Activated gamma-delta T cell (primary cell): Measurements from ENCODE around the gene GATAD2B.
A peak's percentile ranks its signal among the peaks of the same experiment; 100 is the strongest.
"Not testable (repeated sequence)": the region's sequence is repeated elsewhere in the genome, so short reads cannot be mapped to it uniquely, and the experiment has no call there.

Experiments
- DNase-seq: peaks from one replicate; lab custom pipeline; 2025; lab: John Stamatoyannopoulos, UW

Gene GATAD2B

DNA sequence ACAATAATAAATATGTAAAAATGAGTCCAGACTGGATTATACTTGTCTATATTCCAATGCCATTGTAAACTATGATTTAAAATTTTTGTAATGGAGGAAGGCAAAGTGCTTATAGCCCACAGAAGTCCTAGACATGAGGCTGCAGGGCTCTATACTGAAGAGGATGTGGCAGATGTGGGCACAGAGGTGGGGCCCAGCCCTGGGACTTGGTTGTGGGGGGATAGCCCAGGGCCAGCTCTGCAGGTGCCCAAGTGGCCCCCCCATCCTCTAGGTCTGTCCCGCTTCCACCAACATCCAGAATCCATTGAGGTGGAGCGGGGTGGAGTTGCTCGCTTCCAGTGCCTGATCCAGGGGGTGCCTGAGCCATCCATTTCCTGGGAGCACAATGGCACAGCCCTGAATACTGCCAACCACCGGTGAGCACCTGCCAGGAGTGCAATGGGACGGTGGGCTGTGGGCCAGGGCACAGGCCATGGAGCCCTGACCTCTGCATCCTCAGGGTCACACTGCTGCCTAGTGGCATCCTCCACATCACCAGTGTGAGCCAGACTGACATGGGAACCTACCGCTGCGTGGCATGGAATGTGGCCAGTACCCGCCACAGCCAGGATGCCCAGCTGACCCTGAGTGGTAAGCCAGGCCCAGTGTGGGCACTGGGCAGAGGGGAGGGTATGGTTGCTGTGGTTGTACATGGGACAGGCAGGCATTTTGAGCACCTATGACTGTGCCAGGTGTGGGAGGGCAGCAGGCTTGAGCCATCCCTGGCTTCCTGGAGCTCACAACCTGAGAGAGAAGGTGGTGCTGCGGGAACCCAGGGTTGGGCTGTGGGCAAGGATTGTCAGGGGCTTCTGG lies 126.6 kb downstream of the GATAD2B start:
- no peak for DNase-seq

DNA sequence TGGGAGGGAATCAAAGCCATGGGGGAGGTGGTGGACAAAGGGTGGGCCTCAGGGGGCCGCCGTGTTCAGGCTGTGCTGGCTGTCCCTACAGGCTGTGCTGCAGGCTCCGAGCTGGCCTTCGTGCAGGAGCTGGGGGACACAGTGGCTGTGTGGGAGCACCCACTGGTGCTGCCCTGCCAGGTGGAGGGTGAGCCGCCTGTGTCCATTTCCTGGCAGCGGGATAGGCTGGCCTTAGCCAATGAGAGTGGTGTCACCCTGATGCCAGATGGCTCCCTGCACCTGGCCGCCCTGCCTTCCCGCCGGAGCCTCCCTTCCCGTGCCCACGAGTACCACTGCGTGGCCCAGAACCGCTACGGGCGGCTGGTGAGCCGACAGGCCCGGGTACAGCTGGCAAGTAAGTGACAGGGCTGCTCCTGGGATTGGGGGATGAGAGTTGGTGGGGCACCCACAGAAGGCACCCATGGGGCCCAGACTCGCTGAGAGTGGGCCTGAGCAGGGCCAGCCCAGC lies 127.4 kb downstream of the GATAD2B start:
- no peak for DNase-seq

DNA sequence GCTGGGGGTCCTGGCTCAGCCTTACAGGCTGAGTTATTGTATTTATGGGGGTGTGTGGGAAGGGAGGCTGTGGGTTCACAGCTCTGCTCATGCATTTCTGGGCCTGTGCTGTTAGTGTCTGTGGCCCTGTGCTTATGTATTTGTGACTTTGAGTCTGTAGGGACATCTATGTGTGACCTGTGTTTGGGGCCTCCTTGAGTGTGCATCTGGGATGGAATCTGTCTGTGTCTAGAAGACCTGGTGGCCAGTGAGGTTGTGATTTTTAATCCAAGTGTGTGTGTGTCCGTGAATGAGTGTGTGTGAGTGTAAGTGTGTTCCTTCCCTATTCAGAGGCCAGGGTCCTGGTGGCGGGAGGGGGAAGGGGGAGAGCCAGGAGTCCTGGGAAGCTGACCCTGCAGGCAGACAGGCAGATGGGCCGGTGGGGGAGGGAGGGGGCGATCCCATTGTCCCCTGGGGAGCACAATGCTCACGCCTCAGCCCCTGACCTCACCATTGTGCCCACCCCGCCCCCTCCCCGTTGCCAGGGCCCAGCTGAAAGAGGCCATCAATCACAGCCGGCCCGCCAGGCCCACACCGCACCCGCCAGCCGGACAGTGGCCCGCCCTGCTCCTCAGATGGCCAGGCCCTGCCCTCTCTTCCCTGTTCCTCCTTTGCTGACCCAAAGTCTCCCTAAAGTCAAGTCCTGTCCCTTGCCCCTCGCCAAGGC lies 128.0 kb downstream of the GATAD2B start:
- DNase-seq, result no peak

DNA sequence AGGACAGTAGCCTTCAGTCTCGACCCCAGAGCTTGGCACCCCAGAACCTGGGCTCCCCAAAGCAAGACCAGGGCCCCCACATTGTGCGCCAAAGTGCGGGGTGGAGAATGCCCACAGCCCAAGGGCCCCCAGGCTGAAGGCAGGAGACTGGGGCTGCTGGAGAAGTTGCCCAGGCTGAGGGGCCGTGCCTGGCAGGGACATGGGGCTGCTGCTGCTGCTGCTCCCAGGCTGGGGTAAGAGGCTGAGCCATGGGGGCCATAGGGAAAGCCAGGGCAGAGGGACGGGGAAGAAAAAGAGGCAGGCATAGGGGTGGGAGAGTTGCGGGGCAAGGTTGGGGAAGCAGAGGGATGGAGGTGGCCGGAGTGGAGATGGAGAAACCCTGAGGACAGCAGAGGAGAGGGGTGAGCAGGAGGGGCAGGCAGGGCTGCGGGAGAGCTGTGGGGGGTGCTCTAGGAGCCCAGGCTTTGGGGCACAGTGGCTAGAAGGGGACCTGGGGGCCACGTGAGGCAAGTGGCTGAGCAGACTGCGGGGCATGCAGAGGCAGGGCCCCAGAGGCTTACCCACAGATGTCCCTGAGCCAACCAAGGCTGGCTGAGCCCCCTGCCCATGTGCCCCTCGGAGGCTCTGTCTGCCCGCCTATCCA lies 128.7 kb downstream of the GATAD2B start:
- DNase-seq, result no peak

DNA sequence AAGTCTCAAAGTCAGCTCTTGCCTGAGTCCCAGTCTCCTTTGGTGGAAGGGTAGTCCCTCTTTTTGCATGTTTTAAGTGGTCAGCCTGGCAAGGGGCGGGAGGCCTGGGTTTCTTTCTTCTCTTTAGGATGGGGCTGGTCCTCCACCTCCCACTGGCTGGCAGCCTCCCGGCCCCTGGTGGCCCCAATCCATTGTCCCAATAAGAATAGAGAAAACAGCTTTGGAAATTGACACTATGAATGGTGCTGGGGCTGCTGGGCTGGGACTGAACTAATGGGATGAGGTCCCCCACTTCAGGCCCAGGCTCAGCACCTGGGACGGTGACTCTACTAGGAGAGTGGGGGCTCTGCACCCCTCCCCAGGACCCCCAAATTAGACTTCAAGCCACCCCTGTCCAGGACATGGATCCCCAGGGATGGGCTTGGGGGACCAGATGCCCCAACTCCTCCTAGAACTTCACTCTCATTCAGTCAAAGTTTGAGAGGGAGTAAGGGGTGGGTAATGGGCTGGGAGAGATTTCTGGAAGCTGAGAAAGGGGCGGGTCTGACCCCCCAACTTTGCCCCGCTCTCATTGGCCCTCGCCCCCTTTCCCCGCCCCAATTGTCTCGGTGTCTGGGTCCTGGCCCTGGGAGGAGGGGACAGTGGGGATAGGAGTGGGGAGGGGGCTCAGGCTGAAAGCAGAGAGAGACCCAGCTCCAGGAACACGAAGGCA lies 129.4 kb downstream of the GATAD2B start:
- no peak for DNase-seq

DNA sequence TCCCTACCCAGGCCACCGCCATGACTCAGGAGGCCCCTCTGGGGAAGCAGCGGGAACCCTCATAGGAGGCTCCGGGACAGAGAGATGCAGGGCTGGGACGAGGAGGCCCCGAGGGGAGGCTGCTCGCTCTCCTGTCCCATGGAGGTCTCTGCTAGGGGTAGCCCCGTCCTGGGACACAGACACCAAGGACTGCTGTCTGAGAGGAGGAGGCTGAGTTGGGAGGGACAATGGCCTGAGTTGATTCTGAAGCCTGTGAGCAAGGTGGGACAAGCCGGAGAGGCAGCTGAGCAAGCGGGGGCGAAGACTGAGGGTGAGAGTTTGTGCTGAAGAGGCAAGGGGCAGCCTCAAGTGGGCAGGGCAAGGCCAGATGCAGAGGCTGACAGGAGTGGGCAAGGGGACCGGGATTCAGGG lies 130.1 kb downstream of the GATAD2B start:
- DNase-seq, result no peak

DNA sequence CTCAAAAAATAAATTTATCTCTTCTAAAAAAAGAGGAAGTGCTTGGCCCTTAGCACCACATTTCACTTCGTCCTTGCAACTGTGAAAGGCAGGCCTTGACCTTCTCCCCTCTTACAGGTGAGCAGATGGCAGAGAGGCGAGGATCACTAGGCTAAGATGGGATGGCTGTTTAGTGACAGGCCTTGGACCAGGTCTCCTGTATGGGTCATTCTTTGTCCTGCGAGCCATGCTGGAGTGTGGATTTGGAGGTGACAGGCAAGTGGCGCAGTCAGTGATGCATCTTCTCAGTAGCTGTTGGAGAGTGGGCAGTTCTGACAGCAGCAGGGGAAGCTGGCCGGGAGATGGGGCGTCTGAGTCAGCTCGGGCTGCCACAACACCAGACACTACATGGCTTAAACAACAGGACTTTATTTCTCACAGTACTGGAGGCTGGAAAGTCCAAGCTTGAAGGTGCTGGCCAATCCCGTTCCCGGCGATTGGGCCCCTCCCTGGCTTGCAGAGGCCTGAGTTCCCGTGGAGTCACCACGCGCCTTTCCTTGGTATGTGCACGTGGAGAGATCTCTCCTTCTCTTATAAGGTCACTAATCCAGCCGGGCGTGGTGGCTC lies 131.0 kb downstream of the GATAD2B start:
- no peak for DNase-seq

DNA sequence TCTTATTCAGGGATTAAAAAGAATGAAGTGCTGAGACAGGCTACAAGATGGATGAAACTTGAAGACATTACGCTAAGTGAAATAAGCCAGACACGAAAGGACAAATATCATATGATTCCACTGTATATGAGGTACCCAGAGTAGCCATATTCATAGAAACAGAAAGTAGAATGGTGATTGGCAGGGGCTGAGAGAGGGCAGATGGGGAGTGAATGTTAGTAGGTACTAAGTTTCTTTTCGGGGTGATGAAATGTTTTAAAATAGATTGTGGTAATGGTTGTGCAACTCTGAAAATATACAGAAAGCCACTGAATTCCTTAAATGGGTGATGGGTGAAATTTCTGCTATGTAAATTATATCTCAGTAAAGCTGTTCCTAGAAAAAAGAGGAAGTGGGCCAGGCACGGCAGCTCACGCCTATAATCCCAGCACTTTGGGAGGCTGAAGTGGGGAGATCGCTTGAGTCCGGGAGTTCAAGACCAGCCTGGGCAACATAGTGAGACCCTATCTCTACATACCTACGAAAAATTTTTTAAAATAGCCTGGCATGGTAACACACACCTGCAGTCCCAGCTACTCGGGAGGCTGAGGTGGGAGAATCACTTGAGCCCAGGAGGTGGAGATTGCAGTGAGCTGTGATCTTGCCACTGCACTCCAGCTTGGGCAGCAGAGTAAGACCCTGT lies 131.7 kb downstream of the GATAD2B start:
- DNase-seq, result no peak

DNA sequence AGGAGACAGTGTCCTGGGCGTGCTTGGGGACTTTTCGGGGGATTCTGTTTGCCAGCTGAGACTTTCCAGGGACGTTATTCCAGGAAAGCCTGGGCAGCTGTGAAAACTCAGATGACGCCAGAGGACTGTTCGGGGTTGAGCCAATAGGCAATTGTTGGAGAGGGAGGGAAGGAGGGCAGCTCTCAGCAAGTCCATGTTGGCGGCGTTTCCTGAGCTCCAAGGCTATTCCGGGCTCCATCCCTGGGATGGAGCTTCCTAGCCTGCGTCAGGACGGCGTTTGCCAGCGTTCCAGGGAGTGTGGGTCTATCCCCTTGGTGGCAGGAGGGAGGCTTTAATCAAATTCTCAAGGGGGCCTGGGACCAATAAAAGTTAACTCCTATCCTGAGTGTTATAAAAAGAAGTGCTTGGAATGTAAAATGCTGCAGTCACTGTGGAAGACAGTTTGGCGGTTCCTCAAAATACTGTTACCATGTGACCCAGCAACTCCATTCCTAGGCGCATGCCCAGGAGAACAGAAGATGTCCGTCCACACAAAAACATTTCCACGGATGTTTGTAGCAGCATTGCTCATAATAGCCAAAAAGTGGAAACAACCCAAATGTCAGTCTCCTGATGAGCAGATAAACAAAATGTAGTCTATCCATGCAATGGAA lies 132.3 kb downstream of the GATAD2B start:
- DNase-seq, result no peak

DNA sequence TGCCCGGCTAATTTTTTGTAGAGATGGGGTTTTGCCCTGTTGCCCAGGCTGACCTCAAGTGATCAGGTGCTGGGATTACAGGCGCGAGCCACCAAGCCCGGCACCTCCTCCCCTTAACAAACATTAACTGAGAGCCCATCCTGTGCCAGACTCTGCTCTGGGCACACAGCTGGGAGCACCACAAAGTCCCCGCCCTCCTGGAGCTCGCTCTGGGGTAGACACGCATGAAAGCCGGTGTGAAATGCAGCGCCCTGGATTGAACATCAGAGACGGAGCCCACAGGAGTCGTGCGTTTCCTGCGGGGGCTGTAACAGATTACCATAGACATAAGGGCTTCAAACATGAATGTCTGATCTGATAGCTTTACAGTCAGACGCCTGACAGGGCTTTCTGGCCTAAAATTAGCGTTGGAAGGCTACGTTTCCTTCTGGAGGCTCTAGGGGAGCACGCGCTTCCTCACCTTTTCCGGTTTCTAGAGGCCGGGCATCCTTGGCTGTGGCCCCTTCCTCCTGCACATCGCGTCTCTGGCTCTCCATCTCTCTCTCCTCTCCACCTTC lies 133.2 kb downstream of the GATAD2B start:
- no peak for DNase-seq

DNA sequence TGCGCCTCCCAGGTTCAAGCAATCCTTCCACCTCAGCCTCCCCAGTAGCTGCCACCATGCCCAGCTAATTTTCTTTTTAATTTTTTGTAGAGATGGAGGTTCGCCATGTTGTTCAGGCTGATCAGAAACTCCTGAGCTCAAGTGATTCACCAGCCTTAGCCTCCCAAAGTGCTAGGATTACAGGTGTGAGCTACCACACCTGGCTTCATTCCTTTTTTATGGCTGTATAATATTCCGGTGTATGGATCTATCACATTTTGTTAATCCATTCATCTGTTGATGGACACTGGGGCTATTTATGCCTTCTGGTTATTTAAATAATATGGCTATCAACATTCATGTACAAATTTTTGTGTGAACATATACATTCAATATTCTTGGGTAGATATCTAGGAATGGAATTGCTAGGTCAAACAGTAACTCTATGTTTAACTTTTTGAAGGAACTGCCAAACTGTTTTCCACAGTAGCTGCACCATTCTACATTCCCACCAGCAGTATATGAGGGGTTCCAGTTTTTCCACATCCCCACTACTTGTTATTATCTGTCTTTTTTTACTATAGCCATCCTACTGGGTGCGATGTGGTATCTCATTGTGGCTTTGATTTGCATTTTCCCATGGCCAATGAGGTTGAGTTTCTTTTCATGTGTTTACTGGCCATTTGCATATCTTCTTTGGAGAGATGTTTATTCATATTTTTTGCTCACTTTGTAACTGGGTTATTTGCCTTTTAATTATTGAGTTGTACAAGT lies 136.6 kb downstream of the GATAD2B start:
- DNase-seq, result no peak

DNA sequence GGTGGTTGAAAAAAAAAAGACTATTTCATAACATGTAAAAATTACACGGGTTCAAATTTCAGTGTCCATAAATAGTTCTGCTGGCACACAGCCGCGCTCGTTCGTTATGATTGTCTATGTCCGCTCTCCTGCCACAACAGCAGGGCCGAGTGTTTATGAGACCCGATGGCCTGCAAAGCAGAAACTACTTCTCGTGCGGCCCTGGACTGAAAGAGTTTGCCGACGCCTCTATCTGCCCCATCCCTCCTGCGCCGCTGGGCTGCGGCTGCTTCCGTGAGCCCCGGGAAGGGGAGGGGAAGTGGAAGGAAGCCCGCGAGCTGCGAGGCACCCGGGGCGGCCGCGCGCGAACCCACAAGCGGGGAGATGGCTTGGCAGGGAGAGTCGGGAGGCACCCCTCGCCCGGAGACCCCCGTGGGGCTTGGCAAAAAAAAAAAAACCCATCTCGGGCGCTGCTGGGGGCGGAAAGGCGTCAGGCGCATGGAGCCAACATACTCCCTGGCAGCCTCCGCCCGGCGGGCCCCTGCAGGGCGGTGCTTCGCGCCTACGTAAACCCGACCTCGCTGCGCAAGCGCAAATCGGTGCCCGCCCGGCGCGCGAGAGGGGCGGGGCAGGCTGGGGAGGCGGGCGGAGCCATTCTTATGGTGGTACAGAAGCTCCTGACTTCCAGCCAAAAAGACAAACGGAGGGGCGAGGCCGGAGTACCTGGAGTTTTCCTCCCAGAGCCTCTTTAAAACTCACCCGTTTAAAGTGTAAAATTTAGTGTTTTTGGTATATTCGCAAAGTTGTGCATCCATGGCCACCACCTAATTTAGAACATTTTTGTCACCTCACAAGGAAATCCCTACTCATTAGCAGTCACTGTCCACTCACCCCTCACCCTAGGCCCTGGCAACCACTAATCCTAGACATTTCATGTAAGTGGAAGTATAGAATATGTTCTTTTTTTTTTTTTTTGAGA lies 139.3 kb downstream of the GATAD2B start:
- peak; percentile 81 for DNase-seq

DNA sequence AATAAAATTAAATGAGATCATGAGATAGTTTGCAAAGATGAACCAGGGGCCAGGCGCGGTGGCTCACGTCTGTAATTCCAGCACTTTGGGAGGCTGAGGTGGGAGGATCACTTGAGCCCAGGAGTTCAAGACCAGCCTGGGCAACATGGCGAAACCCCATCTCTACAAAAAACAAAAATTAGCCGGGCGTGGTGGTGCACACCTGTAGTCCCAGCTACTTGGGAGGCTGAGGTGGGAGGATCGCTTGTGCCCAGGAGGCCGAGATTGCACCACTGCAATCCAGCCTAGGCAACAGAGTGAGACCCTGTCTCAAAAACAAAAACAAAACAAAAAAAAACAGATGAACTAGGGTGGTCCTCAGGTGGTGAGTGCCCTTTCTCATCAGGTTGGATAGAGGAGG lies 140.1 kb downstream of the GATAD2B start:
- DNase-seq, result not testable (repeated sequence)

DNA sequence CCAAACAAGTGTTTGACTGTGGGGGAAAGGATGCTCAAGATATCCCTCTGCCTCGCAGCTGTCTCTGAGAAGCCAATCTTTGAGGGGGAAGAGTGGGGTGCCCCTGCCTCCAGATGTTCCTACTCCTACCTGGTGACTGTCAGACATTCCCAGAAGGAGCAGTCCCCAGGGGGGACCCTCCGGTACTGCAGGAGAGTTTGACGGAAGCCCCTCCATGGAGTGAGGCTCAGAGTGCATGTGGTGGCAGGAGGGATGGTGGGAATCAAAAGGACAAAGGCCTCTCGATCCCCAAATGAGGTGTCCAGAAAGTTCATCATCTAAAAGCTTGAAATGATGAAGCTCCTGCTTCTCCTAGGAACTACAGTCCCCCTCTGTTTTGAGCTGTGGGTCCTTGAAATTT lies 142.2 kb downstream of the GATAD2B start:
- DNase-seq, result no peak

DNA sequence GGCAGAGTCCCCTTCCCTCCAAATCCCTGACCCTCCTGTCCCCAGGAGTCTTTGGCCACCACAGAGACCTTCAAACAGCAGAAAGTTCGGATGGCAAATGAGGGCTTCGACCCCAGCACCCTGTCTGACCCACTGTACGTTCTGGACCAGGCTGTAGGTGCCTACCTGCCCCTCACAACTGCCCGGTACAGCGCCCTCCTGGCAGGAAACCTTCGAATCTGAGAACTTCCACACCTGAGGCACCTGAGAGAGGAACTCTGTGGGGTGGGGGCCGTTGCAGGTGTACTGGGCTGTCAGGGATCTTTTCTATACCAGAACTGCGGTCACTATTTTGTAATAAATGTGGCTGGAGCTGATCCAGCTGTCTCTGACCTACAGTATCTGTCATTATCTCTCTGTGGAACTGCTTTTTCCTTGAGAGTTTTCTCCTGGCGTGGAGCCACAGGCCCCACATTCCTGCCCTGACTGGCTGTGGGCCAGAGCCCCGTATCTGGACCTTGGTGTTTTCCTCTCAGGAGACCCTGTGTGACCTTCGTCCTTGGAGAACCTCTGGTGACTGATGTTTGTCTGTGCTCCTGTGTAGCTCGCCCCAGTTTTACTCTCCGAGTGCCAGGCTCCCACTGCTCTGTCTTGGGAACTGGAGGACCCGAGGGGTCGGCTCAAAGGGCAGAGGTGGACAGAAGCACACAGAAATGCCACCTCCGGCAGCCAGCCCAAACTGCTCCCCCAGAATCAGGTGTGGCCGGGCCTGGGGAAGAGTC lies 142.8 kb downstream of the GATAD2B start:
- DNase-seq, result no peak

DNA sequence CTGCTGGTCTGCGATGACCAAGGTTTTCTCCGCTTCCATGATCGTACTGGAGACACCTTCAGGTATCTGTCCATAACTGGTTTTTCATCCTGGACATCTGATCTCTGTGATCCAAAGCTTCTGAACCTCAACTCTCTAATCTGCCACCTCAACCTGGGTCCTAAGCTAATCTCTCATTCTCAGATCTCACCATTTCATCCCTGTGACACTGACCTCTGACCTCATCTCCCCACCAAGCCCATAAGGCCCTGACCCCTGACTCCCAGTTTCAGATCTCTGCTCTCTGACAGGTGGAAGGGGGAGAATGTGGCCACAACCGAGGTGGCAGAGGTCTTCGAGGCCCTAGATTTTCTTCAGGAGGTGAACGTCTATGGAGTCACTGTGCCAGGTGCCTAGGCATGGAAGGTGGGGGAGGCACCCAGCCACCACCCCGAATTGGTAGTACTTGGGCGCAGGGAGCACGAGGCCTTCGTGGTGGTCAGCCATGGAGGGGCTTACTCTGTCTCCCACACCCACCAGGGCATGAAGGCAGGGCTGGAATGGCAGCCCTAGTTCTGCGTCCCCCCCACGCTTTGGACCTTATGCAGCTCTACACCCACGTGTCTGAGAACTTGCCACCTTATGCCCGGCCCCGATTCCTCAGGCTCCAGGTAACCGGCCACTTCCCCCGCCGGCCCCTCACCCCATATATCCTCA lies 143.8 kb downstream of the GATAD2B start:
- no peak for DNase-seq
